CD4-positive, alpha-beta T cell treated with Interleukin-4 for 4 hours (primary cell): ENCODE results near the gene PDE4B.
"Not testable (repeated sequence)": the region's sequence is repeated elsewhere in the genome, so short reads cannot be mapped to it uniquely, and the experiment has no call there.

Source experiments
- DNase-seq: peaks from one replicate; pipeline ENCODE4 v3.0.0-alpha.2; 2020

PDE4B gene

DNA sequence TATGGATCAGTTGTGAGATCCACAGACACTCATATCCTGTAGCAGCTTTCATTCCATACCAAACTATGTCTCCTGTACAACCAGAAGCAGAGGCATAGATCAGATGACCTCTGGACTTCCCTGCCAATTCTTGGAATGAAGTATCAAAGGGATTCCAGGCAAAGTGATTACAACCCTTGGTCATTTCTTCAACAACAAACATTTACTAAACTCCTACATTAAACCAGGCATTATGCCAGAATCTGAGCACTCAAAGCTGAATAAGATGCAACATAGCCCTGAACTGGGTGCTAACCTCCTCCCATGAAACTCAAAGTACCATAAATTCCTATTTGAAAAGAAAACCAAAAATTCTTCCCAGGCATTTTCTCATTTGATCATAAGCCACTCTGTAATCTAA is 620.0 kb downstream of the PDE4B start:
- no peak for DNase-seq

DNA sequence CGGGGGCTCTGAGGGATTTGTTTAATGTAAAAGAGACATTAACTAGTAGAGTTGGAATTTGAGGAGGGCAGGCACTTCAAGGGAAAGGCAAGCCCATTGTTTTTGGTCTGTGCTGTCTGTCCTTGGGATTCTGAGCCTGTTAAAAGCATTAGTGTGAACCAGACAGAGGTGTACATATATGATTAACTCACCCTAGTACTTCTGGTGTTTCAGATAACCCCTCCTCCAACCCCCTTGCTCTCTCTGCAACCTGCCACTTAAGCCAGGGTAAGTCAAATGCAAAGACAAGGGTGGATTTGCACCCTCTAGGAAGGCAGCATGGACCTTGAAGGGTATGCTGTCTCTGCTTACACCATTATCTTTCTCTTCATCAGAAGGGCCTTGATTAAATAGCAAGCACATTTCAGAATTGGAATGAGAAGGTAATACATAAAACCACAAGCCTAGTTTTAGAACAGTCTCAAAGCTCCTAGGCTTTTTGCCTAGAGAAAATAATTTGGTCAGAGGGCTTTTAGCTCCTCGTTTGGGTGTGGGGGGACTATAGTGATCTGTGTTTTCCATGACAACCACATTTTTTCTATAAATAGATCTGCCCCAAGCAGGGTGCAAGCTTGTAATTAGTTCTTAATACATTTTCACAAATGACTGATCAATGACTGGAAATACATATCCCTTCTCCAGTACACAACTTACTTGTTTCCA is 620.6 kb downstream of the PDE4B start:
- DNase-seq = no peak

DNA sequence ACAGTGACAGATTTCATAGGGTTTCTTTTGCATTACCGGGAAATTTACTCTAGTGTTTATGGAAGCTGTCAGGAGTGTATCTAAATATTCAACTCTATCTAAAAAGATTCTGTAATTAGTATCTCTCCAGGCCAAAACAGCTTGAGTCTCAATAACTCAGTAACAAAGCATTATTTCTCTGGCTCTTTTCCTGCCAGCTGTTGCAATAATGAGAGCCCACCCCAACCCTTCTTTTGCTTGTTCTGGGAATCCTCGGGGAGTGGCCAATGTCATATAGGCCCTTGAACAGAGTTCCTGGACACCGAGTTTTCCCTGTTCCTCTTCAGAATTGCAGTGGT is 621.1 kb downstream of the PDE4B start:
- DNase-seq = no peak

DNA sequence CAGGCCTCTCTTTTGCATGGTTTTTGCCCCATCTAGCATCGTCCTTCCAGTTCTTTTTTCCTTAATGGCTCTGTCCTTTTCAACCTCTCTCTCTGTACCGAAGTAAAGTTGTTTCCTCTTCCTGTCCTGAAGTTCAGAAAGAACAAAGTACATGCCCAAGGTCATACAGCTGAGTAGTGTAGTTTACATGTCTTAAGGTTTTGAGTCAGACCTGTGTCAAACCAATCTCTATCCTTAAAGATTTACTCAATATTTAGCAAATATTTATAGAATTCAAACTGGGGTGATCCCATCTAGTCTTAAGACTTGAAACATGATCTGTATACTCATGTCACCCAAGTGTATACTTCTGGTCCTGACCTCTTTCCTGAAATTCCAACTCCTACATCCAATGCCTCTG is 622.6 kb downstream of the PDE4B start:
- DNase-seq = no peak

DNA sequence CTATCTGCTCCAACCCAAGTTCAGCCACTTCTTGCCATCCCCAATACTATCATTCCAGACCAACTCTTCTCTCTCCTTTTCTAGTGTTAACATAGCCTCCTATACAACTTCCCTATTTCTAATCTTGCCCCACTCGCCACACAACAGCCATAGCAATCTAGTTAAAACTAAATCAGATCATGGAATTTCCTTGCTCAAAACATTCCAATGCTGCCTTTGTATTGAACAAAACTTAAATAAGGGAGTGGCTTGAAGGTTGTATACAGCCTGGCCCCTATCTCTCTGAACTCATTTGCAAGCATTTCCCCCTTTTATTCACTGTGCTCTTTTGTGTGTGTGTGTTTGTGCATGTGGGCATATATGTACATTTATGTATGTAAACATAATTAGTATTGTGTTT is 623.2 kb downstream of the PDE4B start:
- DNase-seq = no peak

DNA sequence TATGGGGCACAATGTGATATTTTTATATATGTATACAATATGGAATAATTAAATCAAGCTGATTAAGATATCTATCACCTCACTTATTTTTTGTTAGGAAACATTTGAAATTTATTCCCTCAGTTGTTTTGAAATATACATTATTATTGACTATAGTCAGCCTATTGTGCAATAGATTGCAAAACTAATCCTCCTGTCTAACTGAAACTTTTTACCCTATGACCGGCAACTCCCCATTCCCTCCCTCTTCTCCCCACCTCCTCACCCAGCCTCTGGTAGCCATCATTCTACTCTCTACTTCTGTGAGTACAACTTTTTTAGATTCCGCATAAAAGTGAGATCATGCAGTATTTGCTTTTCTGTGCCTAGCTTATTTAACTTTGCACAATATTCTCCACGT is 623.6 kb downstream of the PDE4B start:
- no peak for DNase-seq

DNA sequence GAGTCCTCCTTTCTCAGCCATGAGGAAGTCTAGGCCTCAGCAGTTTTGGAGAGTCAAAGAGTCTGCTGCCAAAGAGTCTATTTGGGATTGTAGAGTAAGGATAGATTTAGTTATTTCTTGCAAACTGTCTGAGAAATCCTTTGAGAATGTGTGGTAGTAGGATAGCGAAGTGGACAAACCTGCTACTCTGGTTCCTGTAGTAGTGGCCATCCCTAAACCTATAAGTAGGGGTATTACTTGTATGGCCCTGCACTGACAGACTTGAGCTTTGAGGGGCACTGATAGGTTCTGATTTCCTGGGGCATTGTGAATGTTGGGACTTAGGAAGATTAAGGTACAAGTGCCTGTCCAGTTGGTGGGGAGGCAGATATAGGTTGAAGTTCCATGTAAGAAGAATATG is 625.3 kb downstream of the PDE4B start:
- DNase-seq = no peak

DNA sequence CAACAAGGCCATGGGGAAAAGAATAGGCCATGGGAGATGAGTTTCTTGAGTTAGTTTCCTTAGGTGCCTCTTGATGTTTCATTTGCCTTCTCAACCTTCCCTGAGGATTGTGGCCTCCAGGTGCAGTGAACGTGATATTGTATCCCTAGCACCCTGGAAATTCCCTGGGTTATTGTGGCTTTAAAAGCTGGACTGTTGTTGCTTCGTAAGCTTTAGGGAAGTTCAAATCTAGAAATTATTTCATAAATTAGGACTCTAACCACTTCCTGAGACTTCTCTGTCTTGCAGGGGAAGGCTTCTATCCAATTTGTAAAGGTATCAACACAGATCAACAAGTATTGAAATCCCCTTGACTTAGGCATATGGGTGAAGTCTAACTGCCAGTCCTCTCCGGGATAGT is 627.5 kb downstream of the PDE4B start:
- not testable (repeated sequence) for DNase-seq

DNA sequence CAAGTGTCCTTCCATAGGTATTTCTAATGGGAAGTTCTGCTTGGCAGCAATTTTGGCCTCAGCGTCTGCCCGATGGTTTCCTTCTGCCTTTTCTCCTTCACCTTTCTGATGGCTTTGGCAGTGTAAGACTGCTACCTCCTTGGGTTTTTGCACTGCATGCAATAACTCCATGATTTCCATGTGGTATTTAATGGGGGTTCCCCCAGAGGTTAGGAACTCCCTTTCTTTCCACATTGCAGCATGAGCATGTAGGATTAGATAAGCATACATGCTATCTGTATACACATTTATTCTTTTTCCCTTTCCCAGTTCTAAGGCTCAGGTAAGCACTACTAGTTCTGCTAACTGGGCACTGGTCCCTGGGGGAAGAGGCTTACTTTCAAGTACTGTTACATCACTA is 628.2 kb downstream of the PDE4B start:
- not testable (repeated sequence) for DNase-seq

DNA sequence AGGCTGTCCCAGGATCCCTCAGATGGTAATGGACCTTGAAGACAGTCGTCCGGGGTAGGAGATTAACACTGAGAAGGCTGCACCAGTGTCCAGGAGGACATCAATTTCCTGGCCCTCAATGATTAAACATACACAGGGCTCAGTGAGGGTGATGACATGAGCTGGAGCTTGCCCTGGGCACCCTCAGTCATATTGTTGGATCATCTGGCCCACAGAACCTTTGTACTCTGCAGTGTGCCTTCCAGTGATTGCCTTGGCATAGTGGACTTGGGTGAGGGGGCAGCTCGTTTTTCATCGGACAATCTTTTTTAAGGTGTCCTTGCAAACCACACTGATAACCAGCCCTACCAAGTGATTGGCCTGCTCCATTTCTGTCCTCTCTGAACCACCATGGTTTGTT is 630.1 kb downstream of the PDE4B start:
- no peak for DNase-seq
